Esophagus squamous epithelium (tissue), 5 donors: ENCODE measurements around the gene GSK3B. TPM values are rescaled to one million over a fixed set of nuclear protein-coding genes. Genes with fewer than 3 reads are reported as not detected.

Experiments
- DNase-seq: peaks from one replicate; lab custom pipeline; 2025; lab: John Stamatoyannopoulos, UW
- H3K27ac ChIP-seq, 4 donors: fragments of 200-600 bp; sonication (generic); one replicate each; pipeline ENCODE4 v1.5.1; 2016 to 2019; ENCODE audit warnings: mild to moderate bottlenecking in 1 of 4
- H3K27me3 ChIP-seq, 4 donors: fragments of 200-600 bp; sonication (generic); 1 replicate in 3 of 4; 2 replicates in 1 of 4; pipeline versions ENCODE4 v1.5.1 to v1.6.0; 2017 to 2021; ENCODE audit warnings: antibody characterized with exemption in 1 of 4
- H3K36me3 ChIP-seq, 3 donors: fragments of 200-600 bp; sonication (generic); one replicate each; pipeline ENCODE4 v1.5.1; 2016 to 2019
- H3K4me1 ChIP-seq, 3 donors: fragments of 200-600 bp; sonication (generic); one replicate each; pipeline ENCODE4 v1.5.1; 2017 to 2019
- H3K4me3 ChIP-seq, 4 donors: fragments of 200-600 bp; sonication (generic); 1 replicate in 3 of 4; 2 replicates in 1 of 4; pipeline ENCODE4 v1.5.1; 2016 to 2019; ENCODE audit warnings: mild to moderate bottlenecking in 2 of 4, moderate library complexity in 1 of 4
- H3K9me3 ChIP-seq, 3 donors: fragments of 200-600 bp; sonication (generic); one replicate each; pipeline ENCODE4 v1.5.1; 2016 to 2019
- POLR2A ChIP-seq, 4 donors: fragments of 450-650 bp; IDR thresholded peaks; one replicate each; pipeline ENCODE4 v1.6.1; 2017; ENCODE audit warnings: antibody characterized with exemption in 4 of 4, mild to moderate bottlenecking in 4 of 4, moderate library complexity in 3 of 4
- WGBS, 2 donors: methylation state at CpG; one replicate each; pipeline ENCODE4 v1.1.5; 2018; 5-methylcytosine and 5-hydroxymethylcytosine counted together
- intact Hi-C: fragments of 100-400 bp; cut with DNase I; formaldehyde crosslinking; loops from one replicate; pipeline ENCODE4 v1.15.0; 2022
- total RNA-seq, 4 donors: library from RNA; depleted of rRNA; stranded (reverse); fragments of >200 nt; gene quantifications; one replicate each; pipeline ENCODE4 v1.1.0, GENCODE V29; 2016
- TF ChIP-seq, protein P1 (sequence below), 6 experiments: fragments of 450-650 bp in 4 of 6; fragments of 200-600 bp in 2 of 6; sonication (generic) in 2 of 6; IDR thresholded peaks; one replicate each; pipeline ENCODE4 v1.5.1; 2016 to 2019; ENCODE audit warnings: antibody characterized with exemption in 6 of 6, mild to moderate bottlenecking in 4 of 6, moderate library complexity in 4 of 6
- donor health status: DM: yes; HTN: yes; CAD: no.

Gene GSK3B
- total RNA-seq, 4 donors from 2014 or later = 24.1 to 38.9 (median 34.5) TPM

DNA sequence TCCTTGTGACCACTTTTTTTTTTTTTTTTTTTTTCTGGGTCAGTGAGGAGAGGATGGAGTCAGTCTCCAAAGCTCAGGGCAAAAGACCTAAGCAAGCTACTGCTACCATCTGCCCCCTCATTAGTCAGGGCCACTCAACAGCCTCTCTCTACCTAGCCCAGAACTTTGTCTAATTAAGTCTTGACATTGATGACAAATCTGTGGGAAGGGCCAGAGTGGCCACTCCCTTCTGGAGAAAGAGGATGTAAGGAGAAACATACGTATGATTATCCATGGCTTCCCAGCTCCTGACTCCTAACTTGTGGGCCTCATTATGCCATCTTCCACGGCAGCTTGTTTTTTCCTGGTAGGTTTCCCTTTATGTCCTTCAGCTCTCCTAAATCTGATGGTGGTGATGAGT is 274.4 kb downstream of the GSK3B start:
- Histone ChIP-seq H3K27me3 (peaks cover 0 to 23% (median 0%) of the 10 kb centered on the region in 4 donors), H3K36me3 (peaks cover 0 to 6% (median 3%) of the 10 kb centered on the region in 3 donors), H3K9me3 (no peaks in the 10 kb centered on the region), H3K27ac (no peak overlapping the region), H3K4me3 (no peak overlapping the region), H3K4me1 (no peaks in the 10 kb centered on the region)
- intact Hi-C loops = no loop called here
- TF ChIP-seq POLR2A (IDR thresholded peaks at IDR 0.05) = no peak
- TF ChIP-seq, protein P1, sequence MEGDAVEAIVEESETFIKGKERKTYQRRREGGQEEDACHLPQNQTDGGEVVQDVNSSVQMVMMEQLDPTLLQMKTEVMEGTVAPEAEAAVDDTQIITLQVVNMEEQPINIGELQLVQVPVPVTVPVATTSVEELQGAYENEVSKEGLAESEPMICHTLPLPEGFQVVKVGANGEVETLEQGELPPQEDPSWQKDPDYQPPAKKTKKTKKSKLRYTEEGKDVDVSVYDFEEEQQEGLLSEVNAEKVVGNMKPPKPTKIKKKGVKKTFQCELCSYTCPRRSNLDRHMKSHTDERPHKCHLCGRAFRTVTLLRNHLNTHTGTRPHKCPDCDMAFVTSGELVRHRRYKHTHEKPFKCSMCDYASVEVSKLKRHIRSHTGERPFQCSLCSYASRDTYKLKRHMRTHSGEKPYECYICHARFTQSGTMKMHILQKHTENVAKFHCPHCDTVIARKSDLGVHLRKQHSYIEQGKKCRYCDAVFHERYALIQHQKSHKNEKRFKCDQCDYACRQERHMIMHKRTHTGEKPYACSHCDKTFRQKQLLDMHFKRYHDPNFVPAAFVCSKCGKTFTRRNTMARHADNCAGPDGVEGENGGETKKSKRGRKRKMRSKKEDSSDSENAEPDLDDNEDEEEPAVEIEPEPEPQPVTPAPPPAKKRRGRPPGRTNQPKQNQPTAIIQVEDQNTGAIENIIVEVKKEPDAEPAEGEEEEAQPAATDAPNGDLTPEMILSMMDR (IDR thresholded peaks at IDR 0.05) = no peak
- 61 to 75% methylated on average over 2 of the region's 2 CpGs for WGBS, 2 donors
- no peak for DNase-seq

DNA sequence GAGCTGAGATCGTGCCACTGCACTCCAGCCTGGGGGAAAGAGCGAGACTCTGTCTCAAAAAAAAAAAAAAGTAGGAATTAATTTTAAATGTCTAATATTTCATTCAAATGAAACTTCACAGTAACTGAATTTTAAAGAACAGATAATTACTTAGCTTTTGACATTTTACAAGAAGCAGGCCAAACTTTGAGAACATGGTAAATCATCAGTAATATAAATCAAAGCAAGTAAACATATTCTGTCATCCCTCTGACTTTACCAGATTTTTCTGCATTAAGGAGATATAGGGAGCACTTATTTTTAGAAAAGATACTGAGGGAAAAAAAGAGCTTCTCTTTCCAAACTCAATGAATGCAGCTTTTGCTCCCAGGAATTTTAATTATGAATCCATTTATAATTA is 275.3 kb downstream of the GSK3B start:
- no peak overlapping the region for H3K27ac ChIP-seq
- DNase-seq = no peak
- 68% methylated on average over 2 of the region's 2 CpGs for WGBS, 2 donors
- H3K4me3 ChIP-seq = no peak overlapping the region
- H3K4me1 ChIP-seq = no peaks in the 10 kb centered on the region
- TF ChIP-seq, protein P1 (IDR thresholded peaks at IDR 0.05) = no peak
- TF ChIP-seq POLR2A (IDR thresholded peaks at IDR 0.05) = no peak
- H3K9me3 ChIP-seq = no peaks in the 10 kb centered on the region
- intact Hi-C loops = no loop called here
- no peaks in the 10 kb centered on the region for H3K36me3 ChIP-seq
- peaks cover 0 to 26% (median 0%) of the 10 kb centered on the region in 4 donors for H3K27me3 ChIP-seq

DNA sequence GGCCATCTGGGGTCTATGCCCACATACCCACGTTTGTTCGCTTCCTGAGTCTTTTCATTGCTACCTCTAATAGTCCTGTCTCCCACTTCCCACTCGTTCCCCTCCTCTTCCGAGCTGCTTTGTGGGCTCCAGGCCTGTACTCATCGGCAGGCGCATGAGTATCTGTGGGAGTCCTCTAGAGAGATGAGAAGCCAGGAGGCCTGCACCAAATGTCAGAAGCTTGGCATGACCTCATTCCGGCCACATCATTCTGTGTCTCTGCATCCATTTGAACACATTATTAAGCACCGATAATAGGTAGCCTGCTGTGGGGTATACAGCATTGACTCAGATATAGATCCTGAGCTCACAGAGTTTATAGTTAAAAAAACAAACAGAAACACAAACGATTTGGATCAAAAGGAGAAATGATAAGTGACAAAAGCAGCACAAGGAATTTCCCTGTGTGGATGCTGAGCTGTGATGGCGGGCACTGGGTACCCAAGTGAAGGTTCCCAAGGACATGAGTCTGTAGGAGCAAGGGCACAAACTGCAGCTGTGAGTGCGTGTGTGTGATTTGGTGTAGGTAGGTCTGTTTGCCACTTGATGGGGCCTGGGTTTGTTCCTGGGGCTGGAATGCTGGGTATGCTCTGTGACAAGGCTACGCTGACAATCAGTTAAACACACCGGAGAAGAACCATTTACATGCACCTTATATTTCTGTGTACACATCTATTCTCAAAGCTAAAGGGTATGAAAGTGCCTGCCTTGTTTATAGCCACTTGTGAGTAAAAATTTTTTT is 276.5 kb downstream of the GSK3B start:
- DNase-seq = no peak
- Histone ChIP-seq H3K27ac (no peak overlapping the region), H3K27me3 (peaks cover 0 to 26% (median 0%) of the 10 kb centered on the region in 4 donors), H3K4me1 (no peaks in the 10 kb centered on the region), H3K9me3 (no peaks in the 10 kb centered on the region), H3K4me3 (no peak overlapping the region), H3K36me3 (no peaks in the 10 kb centered on the region)
- intact Hi-C loops = no loop called here
- 73 to 76% methylated on average over 12 to 13 of the region's 13 CpGs for WGBS, 2 donors
- TF ChIP-seq, protein P1 (IDR thresholded peaks at IDR 0.05) = no peak

DNA sequence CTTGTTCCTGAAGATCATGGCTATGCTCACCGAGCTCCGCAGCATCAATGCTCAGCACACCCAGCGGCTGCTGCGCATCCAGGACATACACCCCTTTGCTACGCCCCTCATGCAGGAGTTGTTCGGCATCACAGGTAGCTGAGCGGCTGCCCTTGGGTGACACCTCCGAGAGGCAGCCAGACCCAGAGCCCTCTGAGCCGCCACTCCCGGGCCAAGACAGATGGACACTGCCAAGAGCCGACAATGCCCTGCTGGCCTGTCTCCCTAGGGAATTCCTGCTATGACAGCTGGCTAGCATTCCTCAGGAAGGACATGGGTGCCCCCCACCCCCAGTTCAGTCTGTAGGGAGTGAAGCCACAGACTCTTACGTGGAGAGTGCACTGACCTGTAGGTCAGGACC is 277.2 kb downstream of the GSK3B start:
- Histone ChIP-seq H3K4me3 (no peak overlapping the region), H3K27me3 (peaks cover 0 to 26% (median 0%) of the 10 kb centered on the region in 4 donors), H3K36me3 (no peaks in the 10 kb centered on the region), H3K27ac (no peak overlapping the region), H3K9me3 (no peaks in the 10 kb centered on the region), H3K4me1 (no peaks in the 10 kb centered on the region)
- intact Hi-C loops = no loop called here
- no peak for DNase-seq
- TF ChIP-seq, protein P1 (IDR thresholded peaks at IDR 0.05) = no peak
- WGBS, 2 donors = no CpG with 5 or more reads among the region's 12 CpGs

DNA sequence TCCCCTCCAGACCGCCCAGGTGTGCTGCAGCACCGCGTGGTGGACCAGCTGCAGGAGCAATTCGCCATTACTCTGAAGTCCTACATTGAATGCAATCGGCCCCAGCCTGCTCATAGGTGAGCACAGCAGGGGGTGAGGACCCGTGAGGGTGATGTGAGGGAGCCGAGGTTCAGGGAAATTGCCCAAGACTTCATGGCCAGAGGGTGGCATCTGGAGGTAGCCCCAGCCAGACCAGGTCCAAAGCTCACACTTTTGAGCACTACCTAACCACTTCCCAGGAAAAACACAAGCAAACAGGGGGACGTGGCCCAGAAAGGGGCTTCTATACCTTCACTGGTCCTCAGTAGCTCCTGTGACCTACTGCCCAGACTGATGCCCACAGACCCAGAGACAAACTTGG is 278.5 kb downstream of the GSK3B start:
- no peak for DNase-seq
- intact Hi-C loops = no loop called here
- Histone ChIP-seq H3K9me3 (no peaks in the 10 kb centered on the region), H3K27me3 (peaks cover 0 to 26% (median 0%) of the 10 kb centered on the region in 4 donors), H3K4me3 (no peak overlapping the region), H3K4me1 (no peaks in the 10 kb centered on the region), H3K36me3 (no peaks in the 10 kb centered on the region), H3K27ac (no peak overlapping the region)
- TF ChIP-seq, protein P1 (IDR thresholded peaks at IDR 0.05) = no peak
- no peak for TF ChIP-seq POLR2A (IDR thresholded peaks at IDR 0.05)
- WGBS, 2 donors = 80 to 100% methylated on average over 1 of the region's 8 CpGs
